ENCODE measurements around the gene HOPX.

HOPX gene

DNA sequence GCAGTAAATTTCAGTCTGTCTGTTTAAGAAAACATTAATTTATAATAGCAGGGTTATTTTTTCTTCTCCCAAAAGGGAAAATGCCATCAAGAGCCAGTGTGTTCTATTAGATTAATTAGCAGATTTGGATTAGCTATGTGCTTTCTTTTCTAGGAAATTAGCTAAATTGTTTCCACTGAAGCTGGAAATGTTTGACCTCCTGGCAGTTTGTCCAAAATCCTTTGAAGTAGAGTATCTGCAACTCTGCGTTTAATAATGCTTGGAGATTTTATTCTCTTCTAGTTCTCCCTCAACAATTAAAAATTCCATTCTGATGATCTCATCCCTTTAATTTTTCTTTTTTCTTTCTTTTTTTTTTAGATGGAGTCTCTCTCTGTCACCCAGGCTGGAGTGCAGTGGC lies 27.1 kb upstream of the HOPX start:
- TF ChIP-seq, protein P1, sequence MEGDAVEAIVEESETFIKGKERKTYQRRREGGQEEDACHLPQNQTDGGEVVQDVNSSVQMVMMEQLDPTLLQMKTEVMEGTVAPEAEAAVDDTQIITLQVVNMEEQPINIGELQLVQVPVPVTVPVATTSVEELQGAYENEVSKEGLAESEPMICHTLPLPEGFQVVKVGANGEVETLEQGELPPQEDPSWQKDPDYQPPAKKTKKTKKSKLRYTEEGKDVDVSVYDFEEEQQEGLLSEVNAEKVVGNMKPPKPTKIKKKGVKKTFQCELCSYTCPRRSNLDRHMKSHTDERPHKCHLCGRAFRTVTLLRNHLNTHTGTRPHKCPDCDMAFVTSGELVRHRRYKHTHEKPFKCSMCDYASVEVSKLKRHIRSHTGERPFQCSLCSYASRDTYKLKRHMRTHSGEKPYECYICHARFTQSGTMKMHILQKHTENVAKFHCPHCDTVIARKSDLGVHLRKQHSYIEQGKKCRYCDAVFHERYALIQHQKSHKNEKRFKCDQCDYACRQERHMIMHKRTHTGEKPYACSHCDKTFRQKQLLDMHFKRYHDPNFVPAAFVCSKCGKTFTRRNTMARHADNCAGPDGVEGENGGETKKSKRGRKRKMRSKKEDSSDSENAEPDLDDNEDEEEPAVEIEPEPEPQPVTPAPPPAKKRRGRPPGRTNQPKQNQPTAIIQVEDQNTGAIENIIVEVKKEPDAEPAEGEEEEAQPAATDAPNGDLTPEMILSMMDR (IDR thresholded peaks at IDR 0.05; ENCODE audit: low read depth, low read length, poor library complexity, severe bottlenecking) = no peak
- no peaks in the 10 kb centered on the region for H3K4me1 ChIP-seq (ENCODE audit: control insufficient read depth, low read length)
- no peak overlapping the region for H3K4me3 ChIP-seq (ENCODE audit: low read length)
- H3K9me3 ChIP-seq (ENCODE audit: control insufficient read depth, insufficient read depth, low read length) = peaks cover 11% of the 10 kb centered on the region; the same call in 1 of the 2 replicates
- no peaks in the 10 kb centered on the region for H3K9me2 ChIP-seq (replicated peaks; ENCODE audit: control insufficient read depth, low read length)
- H3K27me3 ChIP-seq (ENCODE audit: control insufficient read depth, low read length) = no peaks in the 10 kb centered on the region; the same call in 1 of the 2 replicates
- H3K27ac ChIP-seq (ENCODE audit: low read depth, low read length) = no peak overlapping the region
- no peaks in the 10 kb centered on the region for H3K79me2 ChIP-seq (ENCODE audit: control insufficient read depth, low read length)
- no peaks in the 10 kb centered on the region for H3F3A ChIP-seq (ENCODE audit: control insufficient read depth, insufficient read depth)
- no peaks in the 10 kb centered on the region for H4K20me1 ChIP-seq (ENCODE audit: control insufficient read depth, insufficient read depth, low read depth, low read length)
- H3K4me2 ChIP-seq (ENCODE audit: low read length) = no peak overlapping the region
- no peaks in the 10 kb centered on the region for H3K36me3 ChIP-seq (ENCODE audit: control insufficient read depth, low read length)

DNA sequence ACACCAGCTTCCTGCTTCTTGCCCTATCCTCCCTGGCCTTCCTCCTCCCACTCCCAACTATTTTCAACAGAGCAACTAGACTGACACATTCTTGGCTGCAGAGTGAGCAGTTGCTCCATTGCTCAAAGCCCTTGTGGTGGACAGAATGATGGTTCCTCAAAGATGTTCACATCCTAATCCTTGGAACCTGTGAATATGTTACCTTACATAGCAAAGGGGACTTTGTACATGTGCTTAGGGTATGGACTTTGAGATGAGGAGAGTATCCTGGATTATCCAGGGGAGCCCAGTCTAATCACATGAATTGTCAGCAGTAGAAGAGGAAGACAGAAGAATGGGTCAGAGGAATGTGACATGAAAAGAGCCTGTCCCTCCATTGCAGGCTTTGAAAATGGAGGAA lies 24.9 kb upstream of the HOPX start:
- Histone ChIP-seq H3K4me2 (ENCODE audit: low read length) (no peak overlapping the region), H3K36me3 (ENCODE audit: control insufficient read depth, low read length) (no peaks in the 10 kb centered on the region), H3K9me3 (ENCODE audit: control insufficient read depth, insufficient read depth, low read length) (no peaks in the 10 kb centered on the region), H4K20me1 (ENCODE audit: control insufficient read depth, insufficient read depth, low read depth, low read length) (no peaks in the 10 kb centered on the region), H3K79me2 (ENCODE audit: control insufficient read depth, low read length) (no peaks in the 10 kb centered on the region), H3F3A (ENCODE audit: control insufficient read depth, insufficient read depth) (no peaks in the 10 kb centered on the region), H3K9me2 (replicated peaks; ENCODE audit: control insufficient read depth, low read length) (no peaks in the 10 kb centered on the region), H3K27me3 (ENCODE audit: control insufficient read depth, low read length) (no peaks in the 10 kb centered on the region; the same call in 1 of the 2 replicates), H3K4me1 (ENCODE audit: control insufficient read depth, low read length) (no peaks in the 10 kb centered on the region), H3K27ac (ENCODE audit: low read depth, low read length) (no peak overlapping the region), H3K4me3 (ENCODE audit: low read length) (no peak overlapping the region)
- TF ChIP-seq, protein P1 (IDR thresholded peaks at IDR 0.05; ENCODE audit: low read depth, low read length, poor library complexity, severe bottlenecking) = no peak
- no peak for TF ChIP-seq EZH2phosphoT487 (IDR thresholded peaks at IDR 0.05; ENCODE audit: borderline replicate concordance, low read length)

DNA sequence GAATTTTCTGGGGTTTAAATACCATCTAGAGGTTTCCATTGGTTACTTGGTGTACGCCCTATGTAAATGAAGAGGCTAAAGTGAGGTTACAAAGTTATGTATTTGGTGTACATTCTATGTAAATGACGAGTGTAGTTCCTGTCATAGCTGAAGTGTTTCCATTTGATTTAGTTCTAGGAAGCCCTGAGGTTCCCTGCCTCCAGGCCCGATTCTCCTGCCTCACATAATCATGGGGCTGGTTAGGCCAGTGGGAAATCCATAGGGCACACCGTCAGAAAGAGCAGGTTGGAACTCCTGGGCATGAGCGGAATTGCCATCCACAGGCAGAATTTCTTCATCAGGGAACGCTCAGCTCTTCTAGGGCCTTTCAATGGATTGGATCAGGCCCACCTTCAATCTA lies 24.2 kb upstream of the HOPX start:
- H3K4me2 ChIP-seq (ENCODE audit: low read length) = no peak overlapping the region

More for the DNA sequence above, 24.2 kb upstream of the HOPX start:
- TF ChIP-seq, protein P1 (IDR thresholded peaks at IDR 0.05; ENCODE audit: low read depth, low read length, poor library complexity, severe bottlenecking) = no peak
- TF ChIP-seq EZH2phosphoT487 (IDR thresholded peaks at IDR 0.05; ENCODE audit: borderline replicate concordance, low read length) = no peak
- no peaks in the 10 kb centered on the region for H4K20me1 ChIP-seq (ENCODE audit: control insufficient read depth, insufficient read depth, low read depth, low read length)
- no peak overlapping the region for H3K27ac ChIP-seq (ENCODE audit: low read depth, low read length)
- no peaks in the 10 kb centered on the region for H3K36me3 ChIP-seq (ENCODE audit: control insufficient read depth, low read length)
- no peak overlapping the region for H3K4me3 ChIP-seq (ENCODE audit: low read length)
- no peaks in the 10 kb centered on the region for H3K4me1 ChIP-seq (ENCODE audit: control insufficient read depth, low read length)
- H3K27me3 ChIP-seq (ENCODE audit: control insufficient read depth, low read length) = no peaks in the 10 kb centered on the region; the same call in none of the 2 replicates
- no peaks in the 10 kb centered on the region for H3F3A ChIP-seq (ENCODE audit: control insufficient read depth, insufficient read depth)
- H3K9me2 ChIP-seq (replicated peaks; ENCODE audit: control insufficient read depth, low read length) = no peaks in the 10 kb centered on the region
- no peaks in the 10 kb centered on the region for H3K79me2 ChIP-seq (ENCODE audit: control insufficient read depth, low read length)
- no peaks in the 10 kb centered on the region for H3K9me3 ChIP-seq (ENCODE audit: control insufficient read depth, insufficient read depth, low read length)
